Right atrium auricular region (tissue), 2 donors: Measurements from ENCODE around the gene GHDC. TPM values are rescaled to one million over a fixed set of nuclear protein-coding genes. Genes with fewer than 3 reads are reported as not detected.
"Not testable (repeated sequence)": the region's sequence is repeated elsewhere in the genome, so short reads cannot be mapped to it uniquely, and the experiment has no call there.

Experiments
- DNase-seq: peaks from one replicate; pipeline ENCODE4 v3.0.0-alpha.2; 2019; ENCODE audit warnings: low spot score
- H3K27ac ChIP-seq, 2 donors: fragments of 200-600 bp; sonication (generic); 1 replicate in 1 of 2; 2 replicates in 1 of 2; pipeline ENCODE4 v1.5.1; 2016 to 2019
- H3K27me3 ChIP-seq, 2 donors: fragments of 200-600 bp; sonication (generic); one replicate each; pipeline versions ENCODE4 v1.5.1 to v1.6.0; 2017 to 2019
- H3K36me3 ChIP-seq: fragments of 200-600 bp; sonication (generic); one replicate; pipeline ENCODE4 v1.5.1; 2016
- H3K4me1 ChIP-seq, 2 donors: fragments of 200-600 bp; sonication (generic); one replicate each; pipeline versions ENCODE4 v1.5.1 to v1.6.0; 2017 to 2019
- H3K4me3 ChIP-seq, 2 donors: fragments of 200-600 bp; sonication (generic); 1 replicate in 1 of 2; 2 replicates in 1 of 2; pipeline ENCODE4 v1.5.1; 2017 to 2019; ENCODE audit warnings: mild to moderate bottlenecking in 1 of 2, moderate library complexity in 1 of 2
- H3K9me3 ChIP-seq, 2 donors: fragments of 200-600 bp; sonication (generic); one replicate each; pipeline ENCODE4 v1.5.1; 2019
- CTCF ChIP-seq, 2 donors: fragments of 200-600 bp; sonication (generic); IDR thresholded peaks; one replicate each; pipeline ENCODE4 v1.5.1; 2019; ENCODE audit warnings: antibody characterized with exemption in 2 of 2
- total RNA-seq, 2 donors: library from RNA; depleted of rRNA; stranded (reverse); fragments of >200 nt; gene quantifications; one replicate each; pipeline ENCODE4 v1.1.0, GENCODE V29; 2016

Gene GHDC
- total RNA-seq, 2 donors from 2014 or later, result 13.1 to 19.3 TPM

- DNase-seq, result no peak
- Histone ChIP-seq H3K9me3 (no peaks in the 10 kb centered on the region), H3K36me3 (peaks cover 78% of the 10 kb centered on the region), H3K4me1 (no peaks in the 10 kb centered on the region), H3K4me3 (no peak overlapping the region), H3K27me3 (no peaks in the 10 kb centered on the region), H3K27ac (no peak overlapping the region)
- no peak for TF ChIP-seq CTCF (IDR thresholded peaks at IDR 0.05)
Observed at GRCh38 chr17:42210046-42210445, 15.8 kb upstream of the GHDC start.

- DNase-seq, H3K4me3 ChIP-seq, H3K4me1 ChIP-seq, H3K27me3 ChIP-seq, H3K27ac ChIP-seq, H3K9me3 ChIP-seq: not testable (repeated sequence)
- H3K36me3 ChIP-seq, result peaks cover 80% of the 10 kb centered on the region
Observed at GRCh38 chr17:42206153-42206612, 11.9 kb upstream of the GHDC start.

GRCh38 chr17:42203354-42203753, 9.1 kb upstream of the GHDC start:
- Histone ChIP-seq H3K4me3 (no peak overlapping the region), H3K9me3 (no peaks in the 10 kb centered on the region), H3K27ac (no peak overlapping the region), H3K27me3 (no peaks in the 10 kb centered on the region), H3K4me1 (peaks cover 0 to 18% of the 10 kb centered on the region in 2 donors), H3K36me3 (peaks cover 52% of the 10 kb centered on the region)
- TF ChIP-seq CTCF (IDR thresholded peaks at IDR 0.05), result no peak
- DNase-seq, result no peak

- no peak for DNase-seq
- H3K27ac ChIP-seq, result no peak overlapping the region
- H3K36me3 ChIP-seq, result peaks cover 46% of the 10 kb centered on the region
- peaks cover 0 to 18% of the 10 kb centered on the region in 2 donors for H3K4me1 ChIP-seq
- H3K9me3 ChIP-seq, result no peaks in the 10 kb centered on the region
- H3K4me3 ChIP-seq, result no peak overlapping the region
- H3K27me3 ChIP-seq, result no peaks in the 10 kb centered on the region
- TF ChIP-seq CTCF (IDR thresholded peaks at IDR 0.05), result no peak
Observed at GRCh38 chr17:42202696-42203095, 8.4 kb upstream of the GHDC start.

GRCh38 chr17:42202159-42202558, 7.9 kb upstream of the GHDC start:
- no peak for TF ChIP-seq CTCF (IDR thresholded peaks at IDR 0.05)
- H3K4me3 ChIP-seq, result no peak overlapping the region
- H3K4me1 ChIP-seq, result peaks cover 0 to 18% of the 10 kb centered on the region in 2 donors
- H3K36me3 ChIP-seq, result peaks cover 42% of the 10 kb centered on the region
- DNase-seq, result no peak
- no peaks in the 10 kb centered on the region for H3K27me3 ChIP-seq
- no peak overlapping the region for H3K27ac ChIP-seq
- H3K9me3 ChIP-seq, result no peaks in the 10 kb centered on the region

- Histone ChIP-seq H3K36me3 (peaks cover 35% of the 10 kb centered on the region), H3K4me1 (peaks cover 0 to 18% of the 10 kb centered on the region in 2 donors), H3K27me3 (no peaks in the 10 kb centered on the region), H3K9me3 (no peaks in the 10 kb centered on the region), H3K27ac (peak overlapping the region in 1 of 2 donors; percentile 59), H3K4me3 (no peak overlapping the region)
- no peak for DNase-seq
- TF ChIP-seq CTCF (IDR thresholded peaks at IDR 0.05), result no peak
Observed at GRCh38 chr17:42201458-42201772, 7.1 kb upstream of the GHDC start.
